ENCODE data around the gene COA1. TPM values are rescaled to one million over a fixed set of nuclear protein-coding genes. Genes with fewer than 3 reads are reported as not detected.
A peak's percentile ranks its signal among the peaks of the same experiment; 100 is the strongest.

Gene COA1
- total RNA-seq, 6 experiments from 2014 or later: 52.5 to 61.5 (median 57.3) TPM

- Mint-ChIP-seq H3K4me3 (no peak overlapping the region), H3K36me3 (ENCODE audit: low read depth) (peaks cover 86% of the 10 kb centered on the region), H3K27me3 (ENCODE audit: insufficient read depth) (peaks cover 6% of the 10 kb centered on the region), H3K9me3 (no peaks in the 10 kb centered on the region), H3K27ac (peak overlapping the region; percentile 55), H3K4me1 (ENCODE audit: low read depth) (peaks cover 72% of the 10 kb centered on the region)
- peak; percentile 42 for DNase-seq
- TF ChIP-seq CTCF (IDR thresholded peaks at IDR 0.05): no peak
Observed at GRCh38 chr7:43636093-43636492, 93.2 kb downstream of the COA1 start.

- no peak overlapping the region for H3K4me3 Mint-ChIP-seq
- H3K36me3 Mint-ChIP-seq (ENCODE audit: low read depth): peaks cover 79% of the 10 kb centered on the region
- H3K27me3 Mint-ChIP-seq (ENCODE audit: insufficient read depth): peaks cover 2% of the 10 kb centered on the region
Observed at GRCh38 chr7:43634384-43634783, 94.9 kb downstream of the COA1 start.

GRCh38 chr7:43632746-43633145 lies 96.6 kb downstream of the COA1 start:
- H3K9me3 Mint-ChIP-seq: no peaks in the 10 kb centered on the region
- H3K4me1 Mint-ChIP-seq (ENCODE audit: low read depth): peaks cover 61% of the 10 kb centered on the region
- no peak overlapping the region for H3K27ac Mint-ChIP-seq

More at GRCh38 chr7:43634384-43634783, 94.9 kb downstream of the COA1 start:
- DNase-seq: no peak
- Mint-ChIP-seq H3K9me3 (no peaks in the 10 kb centered on the region), H3K4me1 (ENCODE audit: low read depth) (peaks cover 62% of the 10 kb centered on the region), H3K27ac (no peak overlapping the region)
- no peak for TF ChIP-seq CTCF (IDR thresholded peaks at IDR 0.05)

GRCh38 chr7:43631559-43631958 lies 97.8 kb downstream of the COA1 start:
- TF ChIP-seq CTCF (IDR thresholded peaks at IDR 0.05): no peak
- Mint-ChIP-seq H3K27ac (peak overlapping the region; percentile 7; the same call in 1 of the 2 replicates), H3K4me1 (ENCODE audit: low read depth) (peaks cover 61% of the 10 kb centered on the region), H3K36me3 (ENCODE audit: low read depth) (peaks cover 74% of the 10 kb centered on the region), H3K9me3 (no peaks in the 10 kb centered on the region), H3K4me3 (no peak overlapping the region), H3K27me3 (ENCODE audit: insufficient read depth) (no peaks in the 10 kb centered on the region; the same call in none of the 2 replicates)
- DNase-seq: no peak

More at GRCh38 chr7:43632746-43633145, 96.6 kb downstream of the COA1 start:
- Mint-ChIP-seq H3K36me3 (ENCODE audit: low read depth) (peaks cover 77% of the 10 kb centered on the region), H3K27me3 (ENCODE audit: insufficient read depth) (no peaks in the 10 kb centered on the region; the same call in none of the 2 replicates), H3K4me3 (no peak overlapping the region)
- DNase-seq: no peak
- TF ChIP-seq CTCF (IDR thresholded peaks at IDR 0.05): no peak

- no peak for TF ChIP-seq CTCF (IDR thresholded peaks at IDR 0.05)
- no peak for DNase-seq
- H3K27ac Mint-ChIP-seq: 0 out of 2 replicates have a peak overlapping the region, but pooled peaks have one; percentile 24
Observed at GRCh38 chr7:43630482-43630881, 98.8 kb downstream of the COA1 start.

More at GRCh38 chr7:43630482-43630881, 98.8 kb downstream of the COA1 start:
- peaks cover 82% of the 10 kb centered on the region for H3K36me3 Mint-ChIP-seq (ENCODE audit: low read depth)
- H3K9me3 Mint-ChIP-seq: no peaks in the 10 kb centered on the region
- no peak overlapping the region for H3K4me3 Mint-ChIP-seq
- H3K4me1 Mint-ChIP-seq (ENCODE audit: low read depth): peaks cover 61% of the 10 kb centered on the region
- no peaks in the 10 kb centered on the region; the same call in none of the 2 replicates for H3K27me3 Mint-ChIP-seq (ENCODE audit: insufficient read depth)
